Kidney (tissue), 22 donors: ENCODE results near the gene RNF144B. TPM values are rescaled to one million over a fixed set of nuclear protein-coding genes. Genes with fewer than 3 reads are reported as not detected.

ENCODE experiments used
- DNase-seq, 5 donors: peaks; one replicate each; pipeline ENCODE4 v3.0.0-alpha.2; 2013 to 2020
- FAIRE-seq: peaks from 2 replicates; lab custom pipeline; 2012; peaks lifted over from hg19 to GRCh38; lab: Jason Lieb, UNC
- H3K27ac ChIP-seq, 2 donors: one replicate each; pipeline ENCODE4 v1.7.0; 2013; ENCODE audit warnings: low read depth in 2 of 2, low read length in 2 of 2, inconsistent platforms in 1 of 2
- H3K27me3 ChIP-seq: one replicate; pipeline ENCODE4 v1.7.1; 2013; ENCODE audit warnings: low read length, inconsistent platforms; ENCODE audit not compliant: control insufficient read depth, insufficient read depth
- H3K36me3 ChIP-seq, 3 donors: one replicate each; pipeline versions ENCODE4 v1.7.0 to v1.7.1; 2013; ENCODE audit warnings: low read length in 3 of 3, control low read depth in 1 of 3, inconsistent platforms in 1 of 3; ENCODE audit not compliant: insufficient read depth in 3 of 3, control insufficient read depth in 2 of 3
- H3K4me1 ChIP-seq, 3 donors: one replicate each; pipeline versions ENCODE4 v1.7.0 to v1.7.1; 2013; ENCODE audit warnings: low read length in 3 of 3, inconsistent platforms in 1 of 3, low read depth in 1 of 3; ENCODE audit not compliant: control insufficient read depth in 2 of 3, insufficient read depth in 2 of 3
- H3K4me3 ChIP-seq, 3 donors: one replicate each; pipeline versions ENCODE4 v1.7.0 to v1.8.1; 2013; ENCODE audit warnings: low read length in 3 of 3, control low read depth in 1 of 3, inconsistent platforms in 1 of 3
- H3K9ac ChIP-seq, 3 donors: one replicate each; pipeline versions ENCODE4 v1.7.0 to v1.7.1; 2013; ENCODE audit warnings: low read length in 3 of 3, control low read depth in 1 of 3, inconsistent platforms in 1 of 3
- H3K9me3 ChIP-seq, 3 donors: one replicate each; pipeline versions ENCODE4 v1.7.0 to v1.7.1; 2013; ENCODE audit warnings: low read length in 3 of 3, control low read depth in 1 of 3, inconsistent platforms in 1 of 3; ENCODE audit not compliant: control insufficient read depth in 2 of 3, insufficient read depth in 1 of 3
- CTCF ChIP-seq: IDR thresholded peaks from 3 replicates; pipeline ENCODE4 v1.5.1; 2012; ENCODE audit warnings: mild to moderate bottlenecking, moderate library complexity, borderline replicate concordance; ENCODE audit not compliant: insufficient read depth; ENCODE audit errors: extremely low read depth
- intact Hi-C: fragments of 100-400 bp; cut with DNase I; formaldehyde crosslinking; loops from one replicate; pipeline ENCODE4 v1.11.1; 2022
- long read RNA-seq, 10 donors: library from polyadenylated mRNA in 1 of 10; unstranded in 1 of 10; transcript quantifications; one replicate each; pipeline ENCODE4 v2.0.0 and lab custom pipeline, GENCODE V29; 2021 to 2026
- polyA plus RNA-seq: library from polyadenylated mRNA; stranded (reverse); fragments of 350-450 nt; fragmentation: Illumina TruSeq; extraction: RNeasy Lipid Tissue Mini Kit (QIAGEN cat#74804); gene quantifications from one replicate; pipeline ENCODE4 v1.2.3, GENCODE V29; 2014; ENCODE audit warnings: low read depth, low replicate concordance; ENCODE audit not compliant: insufficient read depth
- total RNA-seq: library from RNA; stranded (reverse); fragmentation: NEBNext Ultra II Directional; extraction: Animal tissue kit (Norgen Biotek cat#: 25700); gene quantifications from one replicate; pipeline ENCODE4 v1.2.1, GENCODE V29; 2021
- donor health status: control.
- donor health status: control.
- donor health status: control.
- donor health status: control.
- donor health status: control.
- donor health status: DM: yes; HTN: yes; CAD: no.
- donor health status: Normal renal cell carcinoma (clear cell type).

The RNF144B gene
- 153 TPM for total RNA-seq
- polyA plus RNA-seq = 9.4 TPM
- long read RNA-seq, donor 1, full-length matches to known transcripts = 3 of 14 reads
- long read RNA-seq, donor 1, partial matches to known transcripts = 11 of 14 reads
- long read RNA-seq, donor 1, other reads (novel, unspliced or antisense) = 0 of 14 reads
- long read RNA-seq, donor 2, full-length matches to known transcripts = 4 of 4 reads
- long read RNA-seq, donor 2, partial matches to known transcripts = 0 of 4 reads
- long read RNA-seq, donor 2, other reads (novel, unspliced or antisense) = 0 of 4 reads
- long read RNA-seq, donor 3, full-length matches to known transcripts = 8 of 8 reads
- long read RNA-seq, donor 3, partial matches to known transcripts = 0 of 8 reads
- long read RNA-seq, donor 3, other reads (novel, unspliced or antisense) = 0 of 8 reads
- long read RNA-seq, donor 4, full-length matches to known transcripts = 4 of 4 reads
- long read RNA-seq, donor 4, partial matches to known transcripts = 0 of 4 reads
- long read RNA-seq, donor 4, other reads (novel, unspliced or antisense) = 0 of 4 reads
- long read RNA-seq, donor 5, full-length matches to known transcripts = 1 of 1 reads
- long read RNA-seq, donor 5, partial matches to known transcripts = 0 of 1 reads
- long read RNA-seq, donor 5, other reads (novel, unspliced or antisense) = 0 of 1 reads
- long read RNA-seq, donor 6, full-length matches to known transcripts = 4 of 4 reads
- long read RNA-seq, donor 6, partial matches to known transcripts = 0 of 4 reads
- long read RNA-seq, donor 6, other reads (novel, unspliced or antisense) = 0 of 4 reads
- long read RNA-seq, donor 7, full-length matches to known transcripts = 79 of 145 reads
- long read RNA-seq, donor 7, partial matches to known transcripts = 42 of 145 reads
- long read RNA-seq, donor 7, other reads (novel, unspliced or antisense) = 24 of 145 reads
- long read RNA-seq, donor 8, full-length matches to known transcripts = 5 of 21 reads
- long read RNA-seq, donor 8, partial matches to known transcripts = 16 of 21 reads
- long read RNA-seq, donor 8, other reads (novel, unspliced or antisense) = 0 of 21 reads
- long read RNA-seq, donor 9, full-length matches to known transcripts = 2 of 13 reads
- long read RNA-seq, donor 9, partial matches to known transcripts = 11 of 13 reads
- long read RNA-seq, donor 9, other reads (novel, unspliced or antisense) = 0 of 13 reads
- long read RNA-seq, donor 10, full-length matches to known transcripts = 2 of 2 reads
- long read RNA-seq, donor 10, partial matches to known transcripts = 0 of 2 reads
- long read RNA-seq, donor 10, other reads (novel, unspliced or antisense) = 0 of 2 reads

- peak within 1 kb of the TSS; percentile 66 to 74 (median 72) for H3K9ac ChIP-seq
These were observed at the start of gene RNF144B for GRCh38 chr6:18387061-18387721. Gene RNF144B, plus strand, starts transcription at chr6:18387350. Its CDS starts 12,185 bp downstream, at chr6:18399535.

GRCh38 chr6:18339599-18339998, 47.6 kb upstream of the RNF144B start:
- no peaks in the 10 kb centered on the region for H3K36me3 ChIP-seq
- DNase-seq (no peak), FAIRE-seq (no peak)
- H3K9me3 ChIP-seq = no peaks in the 10 kb centered on the region
- H3K4me3 ChIP-seq = no peak overlapping the region
- H3K27ac ChIP-seq = no peak overlapping the region
- no peak overlapping the region for H3K9ac ChIP-seq
- TF ChIP-seq CTCF = no peak
- no peaks in the 10 kb centered on the region for H3K4me1 ChIP-seq
- intact Hi-C loops = no loop called here
- H3K27me3 ChIP-seq = no peaks in the 10 kb centered on the region

More at GRCh38 chr6:18387061-18387721, at the start of gene RNF144B:
- H3K4me3 ChIP-seq = peak within 1 kb of the TSS; percentile 79 to 94 (median 92)
- no peak for TF ChIP-seq CTCF
- peak; percentile 19 for FAIRE-seq
- H3K27me3 ChIP-seq = no peaks in the 10 kb centered on the region
- H3K27ac ChIP-seq = peak within 1 kb of the TSS; percentile 59 to 73
- H3K4me1 ChIP-seq = peaks cover 0 to 6% (median 3%) of the 10 kb centered on the region in 3 donors
- H3K9me3 ChIP-seq = no peaks in the 10 kb centered on the region
- peak; percentile 87 to 96 (median 92) for DNase-seq
- no peaks in the 10 kb centered on the region for H3K36me3 ChIP-seq
- intact Hi-C loops = no loop called here
